Osteoblast (primary cell): ENCODE data around the gene TBL1X. TPM values are rescaled to one million over a fixed set of nuclear protein-coding genes. Genes with fewer than 3 reads are reported as not detected.
A peak's percentile ranks its signal among the peaks of the same experiment; 100 is the strongest.

Source experiments
- DNase-seq: peaks from one replicate; pipeline ENCODE4 v3.0.0; 2011; ENCODE audit warnings: low spot score, mixed read lengths; ENCODE audit not compliant: insufficient read length; ENCODE audit errors: missing footprints
- H2AFZ ChIP-seq: 2 replicates; pipeline ENCODE4 v1.6.0; 2011; ENCODE audit warnings: mild to moderate bottlenecking, low read length
- H3K27ac ChIP-seq: 2 replicates; pipeline ENCODE4 v1.5.1; 2011; ENCODE audit warnings: mild to moderate bottlenecking, low read depth, low read length, moderate library complexity
- H3K27me3 ChIP-seq: 2 replicates; pipeline ENCODE4 v1.6.0; 2012; ENCODE audit warnings: mild to moderate bottlenecking, control low read depth, inconsistent platforms, low read length, moderate library complexity; ENCODE audit not compliant: insufficient read depth
- H3K36me3 ChIP-seq: 2 replicates; pipeline ENCODE4 v1.5.1; 2011; ENCODE audit warnings: mild to moderate bottlenecking, low read length, control low read depth, moderate library complexity; ENCODE audit not compliant: insufficient read depth
- H3K4me1 ChIP-seq: 2 replicates; pipeline ENCODE4 v1.5.1; 2011; ENCODE audit warnings: mild to moderate bottlenecking, low read length, control low read depth, moderate library complexity; ENCODE audit not compliant: insufficient read depth
- H3K4me2 ChIP-seq: 2 replicates; pipeline ENCODE4 v1.6.0; 2011; ENCODE audit warnings: mild to moderate bottlenecking, low read length; ENCODE audit not compliant: insufficient read depth
- H3K4me3 ChIP-seq: fragments of 200-600 bp; sonication (generic); 3 replicates; pipeline ENCODE4 v1.5.1; 2012; ENCODE audit warnings: mild to moderate bottlenecking, low read length, inconsistent platforms; ENCODE audit not compliant: insufficient read depth
- H3K79me2 ChIP-seq: 2 replicates; pipeline ENCODE4 v1.6.0; 2012; ENCODE audit warnings: mild to moderate bottlenecking, low read length, control low read depth, inconsistent platforms; ENCODE audit not compliant: insufficient read depth
- H3K9me3 ChIP-seq: 2 replicates; pipeline ENCODE4 v1.5.1; 2011; ENCODE audit warnings: low read depth, low read length, control low read depth
- H4K20me1 ChIP-seq: 2 replicates; pipeline ENCODE4 v1.6.0; 2012; ENCODE audit warnings: mild to moderate bottlenecking, low read length, control low read depth; ENCODE audit not compliant: insufficient read depth
- CTCF ChIP-seq: IDR thresholded peaks from 2 replicates; pipeline ENCODE4 v1.5.1; 2011; ENCODE audit warnings: mild to moderate bottlenecking, low read depth, low read length, moderate library complexity; ENCODE audit errors: extremely low read depth
- total RNA-seq: library from RNA; depleted of rRNA; stranded (reverse); fragments of >200 nt; gene quantifications from 2 replicates; pipeline ENCODE4 v1.2.3, GENCODE V29; 2012

The TBL1X gene
- total RNA-seq, 1 donor, result 15.2 TPM

- Histone ChIP-seq H3K4me1 (peaks cover 5% of the 10 kb centered on the region), H3K4me2 (no peak overlapping the region), H3K27ac (no peak overlapping the region), H3K9me3 (no peaks in the 10 kb centered on the region), H3K27me3 (no peaks in the 10 kb centered on the region), H2AFZ (no peak overlapping the region), H3K79me2 (no peaks in the 10 kb centered on the region), H3K36me3 (no peaks in the 10 kb centered on the region), H3K4me3 (no peak overlapping the region), H4K20me1 (no peaks in the 10 kb centered on the region)
- no peak for DNase-seq
- no peak for TF ChIP-seq CTCF
Observed at GRCh38 chrX:9659571-9660195, 194.8 kb downstream of the TBL1X start.

- no peak for TF ChIP-seq CTCF
- peak; percentile 81 for DNase-seq
Observed at GRCh38 chrX:9662148-9662547, 197.3 kb downstream of the TBL1X start.

GRCh38 chrX:9663216-9663615, 198.4 kb downstream of the TBL1X start:
- H4K20me1 ChIP-seq, result no peaks in the 10 kb centered on the region
- H3K4me1 ChIP-seq, result peaks cover 5% of the 10 kb centered on the region
- no peaks in the 10 kb centered on the region for H3K36me3 ChIP-seq
- no peak overlapping the region for H3K27ac ChIP-seq
- H3K4me2 ChIP-seq, result no peak overlapping the region
- no peaks in the 10 kb centered on the region for H3K79me2 ChIP-seq
- H3K4me3 ChIP-seq, result no peak overlapping the region
- no peak for TF ChIP-seq CTCF
- no peak overlapping the region for H2AFZ ChIP-seq
- H3K9me3 ChIP-seq, result no peaks in the 10 kb centered on the region
- no peak for DNase-seq
- no peaks in the 10 kb centered on the region for H3K27me3 ChIP-seq

More at GRCh38 chrX:9662148-9662547, 197.3 kb downstream of the TBL1X start:
- H3K9me3 ChIP-seq, result no peaks in the 10 kb centered on the region
- no peaks in the 10 kb centered on the region for H3K79me2 ChIP-seq
- H3K36me3 ChIP-seq, result no peaks in the 10 kb centered on the region
- no peaks in the 10 kb centered on the region for H3K27me3 ChIP-seq
- H3K4me1 ChIP-seq, result peaks cover 5% of the 10 kb centered on the region
- no peaks in the 10 kb centered on the region for H4K20me1 ChIP-seq
- no peak overlapping the region for H3K27ac ChIP-seq
- no peak overlapping the region for H3K4me2 ChIP-seq
- H3K4me3 ChIP-seq, result no peak overlapping the region
- no peak overlapping the region for H2AFZ ChIP-seq

GRCh38 chrX:9664224-9664623, 199.4 kb downstream of the TBL1X start:
- H3K79me2 ChIP-seq, result no peaks in the 10 kb centered on the region
- H4K20me1 ChIP-seq, result no peaks in the 10 kb centered on the region
- H3K4me2 ChIP-seq, result no peak overlapping the region
- H3K27me3 ChIP-seq, result no peaks in the 10 kb centered on the region
- peaks cover 5% of the 10 kb centered on the region for H3K4me1 ChIP-seq
- TF ChIP-seq CTCF, result no peak
- H3K4me3 ChIP-seq, result no peak overlapping the region
- H3K36me3 ChIP-seq, result no peaks in the 10 kb centered on the region
- no peak overlapping the region for H3K27ac ChIP-seq
- no peak for DNase-seq
- no peak overlapping the region for H2AFZ ChIP-seq
- no peaks in the 10 kb centered on the region for H3K9me3 ChIP-seq
